BE2C (cell line): ENCODE data around the gene PTPRD.
"Not testable (repeated sequence)": the region's sequence is repeated elsewhere in the genome, so short reads cannot be mapped to it uniquely, and the experiment has no call there.

Experiments
- DNase-seq: peaks from one replicate; pipeline ENCODE4 v3.0.0-alpha.2; 2020
- H3K27me3 ChIP-seq: fragments of 250-450 bp; sonication (Bioruptor Pico); 2 replicates; pipeline ENCODE4 v1.5.1; 2020; ENCODE audit warnings: mild to moderate bottlenecking
- H3K36me3 ChIP-seq: fragments of 250-450 bp; sonication (Bioruptor Pico); 2 replicates; pipeline ENCODE4 v1.5.1; 2020; ENCODE audit warnings: mild to moderate bottlenecking
- H3K4me1 ChIP-seq: fragments of 250-450 bp; sonication (Bioruptor Pico); 2 replicates; pipeline ENCODE4 v1.5.1; 2020
- H3K4me3 ChIP-seq: 2 replicates; pipeline ENCODE4 v1.5.1; 2011; ENCODE audit warnings: low read depth, low read length
- H3K9me3 ChIP-seq: fragments of 250-450 bp; sonication (Bioruptor Pico); 2 replicates; pipeline ENCODE4 v1.5.1; 2020
- CTCF ChIP-seq: IDR thresholded peaks from 2 replicates; pipeline ENCODE4 v1.5.1; 2012; ENCODE audit warnings: mild to moderate bottlenecking, low read depth, low read length

Gene PTPRD

GRCh38 chr9:9478741-9479140 lies 1134.1 kb downstream of the PTPRD start:
- H3K4me1 ChIP-seq, result no peaks in the 10 kb centered on the region
- no peaks in the 10 kb centered on the region for H3K27me3 ChIP-seq
- no peaks in the 10 kb centered on the region for H3K9me3 ChIP-seq
- DNase-seq, result no peak
- no peaks in the 10 kb centered on the region for H3K36me3 ChIP-seq
- H3K4me3 ChIP-seq, result no peak overlapping the region
- no peak for TF ChIP-seq CTCF

GRCh38 chr9:9469271-9469670 lies 1143.5 kb downstream of the PTPRD start:
- no peak for DNase-seq
- H3K9me3 ChIP-seq, result no peaks in the 10 kb centered on the region
- H3K4me1 ChIP-seq, result no peaks in the 10 kb centered on the region
- no peak overlapping the region for H3K4me3 ChIP-seq
- TF ChIP-seq CTCF, result no peak
- no peaks in the 10 kb centered on the region for H3K36me3 ChIP-seq
- no peaks in the 10 kb centered on the region for H3K27me3 ChIP-seq

- not testable (repeated sequence) for H3K9me3 ChIP-seq, DNase-seq, H3K36me3 ChIP-seq, H3K4me1 ChIP-seq, H3K27me3 ChIP-seq, H3K4me3 ChIP-seq
Measured at GRCh38 chr9:9441874-9442273, 1170.9 kb downstream of the PTPRD start.

GRCh38 chr9:9437641-9438040 lies 1175.2 kb downstream of the PTPRD start:
- no peak for DNase-seq
- H3K36me3 ChIP-seq, result no peaks in the 10 kb centered on the region
- H3K4me3 ChIP-seq, result no peak overlapping the region
- no peak for TF ChIP-seq CTCF
- no peaks in the 10 kb centered on the region for H3K4me1 ChIP-seq
- no peaks in the 10 kb centered on the region; the same call in 1 of the 2 replicates for H3K9me3 ChIP-seq
- no peaks in the 10 kb centered on the region for H3K27me3 ChIP-seq

GRCh38 chr9:9426454-9426853 lies 1186.3 kb downstream of the PTPRD start:
- H3K4me3 ChIP-seq, H3K9me3 ChIP-seq, H3K36me3 ChIP-seq, H3K27me3 ChIP-seq, DNase-seq, H3K4me1 ChIP-seq: not testable (repeated sequence)

- no peaks in the 10 kb centered on the region for H3K36me3 ChIP-seq
- H3K4me1 ChIP-seq, result no peaks in the 10 kb centered on the region
- H3K9me3 ChIP-seq, result no peaks in the 10 kb centered on the region
- DNase-seq, result no peak
- no peak overlapping the region for H3K4me3 ChIP-seq
- no peaks in the 10 kb centered on the region for H3K27me3 ChIP-seq
- no peak for TF ChIP-seq CTCF
Measured at GRCh38 chr9:9412241-9412640, 1200.6 kb downstream of the PTPRD start.

- H3K27me3 ChIP-seq, result no peaks in the 10 kb centered on the region
- H3K36me3 ChIP-seq, result no peaks in the 10 kb centered on the region
- H3K4me3 ChIP-seq, result no peak overlapping the region
- no peak for TF ChIP-seq CTCF
- DNase-seq, result no peak
- no peaks in the 10 kb centered on the region for H3K4me1 ChIP-seq
- H3K9me3 ChIP-seq, result no peaks in the 10 kb centered on the region
Measured at GRCh38 chr9:9410736-9411135, 1202.1 kb downstream of the PTPRD start.
